Ishikawa (cell line): Measurements from ENCODE around the gene PDZD8.

Experiments used
- CEBPB ChIP-seq: IDR thresholded peaks from 2 replicates; pipeline ENCODE4 v1.6.1; 2012
- CREB1 ChIP-seq: IDR thresholded peaks from 2 replicates; pipeline ENCODE4 v1.6.1; 2012; ENCODE audit warnings: low read depth
- EGR1 ChIP-seq: IDR thresholded peaks from 2 replicates; pipeline ENCODE4 v1.6.1; 2012
- EP300 ChIP-seq: IDR thresholded peaks from 2 replicates; pipeline ENCODE4 v1.6.1; 2012; ENCODE audit warnings: borderline replicate concordance
- FOXM1 ChIP-seq: IDR thresholded peaks from 2 replicates; pipeline ENCODE4 v1.6.1; 2012; ENCODE audit warnings: low read depth, borderline replicate concordance
- MAX ChIP-seq: IDR thresholded peaks from 2 replicates; pipeline ENCODE4 v1.6.1; 2012
- NFIC ChIP-seq: IDR thresholded peaks from 2 replicates; pipeline ENCODE4 v1.6.1; 2012
- RAD21 ChIP-seq: IDR thresholded peaks from 2 replicates; pipeline ENCODE4 v1.6.1; 2012; ENCODE audit warnings: low read depth
- TAF1 ChIP-seq: IDR thresholded peaks from 2 replicates; pipeline ENCODE4 v1.6.1; 2012; ENCODE audit warnings: low read depth, mild to moderate bottlenecking
- TCF12 ChIP-seq: IDR thresholded peaks from 2 replicates; pipeline ENCODE4 v1.6.1; 2012; ENCODE audit warnings: low read depth
- TEAD4 ChIP-seq: IDR thresholded peaks from 2 replicates; pipeline ENCODE4 v1.6.1; 2012
- USF1 ChIP-seq: IDR thresholded peaks from 2 replicates; pipeline ENCODE4 v1.6.1; 2012
- YY1 ChIP-seq: IDR thresholded peaks from 2 replicates; pipeline ENCODE4 v1.6.1; 2012; ENCODE audit warnings: low read depth
- ZBTB7A ChIP-seq: IDR thresholded peaks from 2 replicates; pipeline ENCODE4 v1.6.1; 2012; ENCODE audit warnings: low read depth
- TF ChIP-seq, protein P1 (sequence below): IDR thresholded peaks from 2 replicates; pipeline ENCODE4 v1.6.1; 2012; ENCODE audit warnings: low read depth, mild to moderate bottlenecking

The PDZD8 gene

GRCh38 chr10:117254774-117255735 is 120.2 kb downstream of the PDZD8 start:
- no peak for TF ChIP-seq EGR1
- TF ChIP-seq, protein P1, sequence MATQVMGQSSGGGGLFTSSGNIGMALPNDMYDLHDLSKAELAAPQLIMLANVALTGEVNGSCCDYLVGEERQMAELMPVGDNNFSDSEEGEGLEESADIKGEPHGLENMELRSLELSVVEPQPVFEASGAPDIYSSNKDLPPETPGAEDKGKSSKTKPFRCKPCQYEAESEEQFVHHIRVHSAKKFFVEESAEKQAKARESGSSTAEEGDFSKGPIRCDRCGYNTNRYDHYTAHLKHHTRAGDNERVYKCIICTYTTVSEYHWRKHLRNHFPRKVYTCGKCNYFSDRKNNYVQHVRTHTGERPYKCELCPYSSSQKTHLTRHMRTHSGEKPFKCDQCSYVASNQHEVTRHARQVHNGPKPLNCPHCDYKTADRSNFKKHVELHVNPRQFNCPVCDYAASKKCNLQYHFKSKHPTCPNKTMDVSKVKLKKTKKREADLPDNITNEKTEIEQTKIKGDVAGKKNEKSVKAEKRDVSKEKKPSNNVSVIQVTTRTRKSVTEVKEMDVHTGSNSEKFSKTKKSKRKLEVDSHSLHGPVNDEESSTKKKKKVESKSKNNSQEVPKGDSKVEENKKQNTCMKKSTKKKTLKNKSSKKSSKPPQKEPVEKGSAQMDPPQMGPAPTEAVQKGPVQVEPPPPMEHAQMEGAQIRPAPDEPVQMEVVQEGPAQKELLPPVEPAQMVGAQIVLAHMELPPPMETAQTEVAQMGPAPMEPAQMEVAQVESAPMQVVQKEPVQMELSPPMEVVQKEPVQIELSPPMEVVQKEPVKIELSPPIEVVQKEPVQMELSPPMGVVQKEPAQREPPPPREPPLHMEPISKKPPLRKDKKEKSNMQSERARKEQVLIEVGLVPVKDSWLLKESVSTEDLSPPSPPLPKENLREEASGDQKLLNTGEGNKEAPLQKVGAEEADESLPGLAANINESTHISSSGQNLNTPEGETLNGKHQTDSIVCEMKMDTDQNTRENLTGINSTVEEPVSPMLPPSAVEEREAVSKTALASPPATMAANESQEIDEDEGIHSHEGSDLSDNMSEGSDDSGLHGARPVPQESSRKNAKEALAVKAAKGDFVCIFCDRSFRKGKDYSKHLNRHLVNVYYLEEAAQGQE: no peak

DNA sequence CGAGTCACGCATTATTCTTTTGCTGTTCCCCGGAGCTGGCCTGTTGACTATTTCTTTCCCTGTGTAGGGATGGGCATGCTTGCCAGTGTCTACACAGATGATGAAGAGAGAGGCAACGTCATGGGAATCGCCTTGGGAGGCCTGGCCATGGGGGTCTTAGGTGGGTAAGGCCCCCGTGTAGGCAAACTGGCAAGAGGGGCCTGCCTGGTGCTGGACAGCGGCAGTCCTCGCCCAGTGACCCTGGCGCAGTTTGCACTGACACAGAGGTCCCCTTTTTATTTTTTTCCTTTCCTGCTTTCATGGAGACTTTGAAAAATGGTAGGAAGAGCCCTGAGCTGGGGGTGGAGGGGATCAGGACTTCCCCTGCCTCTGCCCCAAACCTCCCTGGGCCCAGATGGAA is 120.9 kb downstream of the PDZD8 start:
- TF ChIP-seq ZBTB7A (no peak), TAF1 (no peak)
- TF ChIP-seq, protein P1: peak; percentile 69

GRCh38 chr10:117253908-117254307 is 121.3 kb downstream of the PDZD8 start:
- TF ChIP-seq FOXM1 (no peak), YY1 (no peak)

- TF ChIP-seq TCF12 (no peak), ZBTB7A (no peak), EGR1 (no peak), TAF1 (no peak), EP300 (no peak), USF1 (no peak), YY1 (no peak), CEBPB (no peak), FOXM1 (no peak), CREB1 (no peak), TEAD4 (no peak), NFIC (no peak), MAX (no peak), RAD21 (no peak)
- TF ChIP-seq, protein P1: no peak
Observed at GRCh38 chr10:117250411-117250810, 124.8 kb downstream of the PDZD8 start.

DNA sequence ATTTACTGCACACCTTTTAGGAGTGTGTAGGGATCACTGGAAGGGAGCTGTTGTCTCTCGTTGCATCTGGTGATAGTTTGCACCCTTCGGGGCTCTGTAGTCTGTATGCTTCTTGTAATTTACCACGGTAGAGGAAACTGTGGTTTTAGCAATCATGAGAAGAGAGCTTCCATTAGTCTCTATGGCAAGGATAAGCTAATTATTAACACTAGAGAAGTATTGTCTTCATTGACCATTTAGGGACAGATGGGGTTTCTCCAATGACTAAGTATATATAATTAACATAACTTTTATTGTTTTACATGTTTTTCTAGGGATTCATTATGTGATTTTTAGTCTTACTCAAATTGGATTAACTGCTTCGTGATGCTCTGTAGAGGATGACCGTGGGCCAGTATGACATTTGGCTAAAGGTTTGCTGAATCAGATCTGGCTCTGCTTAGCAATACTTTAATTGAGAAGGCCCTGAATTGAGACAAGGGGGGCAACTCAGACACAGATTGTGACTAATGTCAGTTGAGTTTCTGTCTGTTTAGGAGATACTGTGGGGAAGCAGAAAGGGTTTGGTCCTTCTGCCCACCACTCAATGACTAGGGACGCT is 125.6 kb downstream of the PDZD8 start:
- TF ChIP-seq TAF1 (no peak), EGR1 (no peak), CEBPB (no peak), YY1 (no peak), ZBTB7A (no peak), MAX (no peak), FOXM1 (no peak), NFIC (no peak), USF1 (no peak), EP300 (no peak), RAD21 (no peak), TCF12 (no peak), CREB1 (no peak), TEAD4 (no peak)
- TF ChIP-seq, protein P1: no peak
